Stimulated activated CD4-positive, alpha-beta T cell treated with anti-CD3 and anti-CD28 coated beads, Interleukin-15, amount 100 ng/mL, for 48 hours (primary cell): ENCODE data around the gene ZDHHC14.
"Not testable (repeated sequence)": the region's sequence is repeated elsewhere in the genome, so short reads cannot be mapped to it uniquely, and the experiment has no call there.

Experiments
- DNase-seq, 2 donors: peaks; one replicate each; pipeline ENCODE4 v3.0.0-alpha.2; 2020; ENCODE audit warnings: low read depth in 2 of 2

Gene ZDHHC14

DNA sequence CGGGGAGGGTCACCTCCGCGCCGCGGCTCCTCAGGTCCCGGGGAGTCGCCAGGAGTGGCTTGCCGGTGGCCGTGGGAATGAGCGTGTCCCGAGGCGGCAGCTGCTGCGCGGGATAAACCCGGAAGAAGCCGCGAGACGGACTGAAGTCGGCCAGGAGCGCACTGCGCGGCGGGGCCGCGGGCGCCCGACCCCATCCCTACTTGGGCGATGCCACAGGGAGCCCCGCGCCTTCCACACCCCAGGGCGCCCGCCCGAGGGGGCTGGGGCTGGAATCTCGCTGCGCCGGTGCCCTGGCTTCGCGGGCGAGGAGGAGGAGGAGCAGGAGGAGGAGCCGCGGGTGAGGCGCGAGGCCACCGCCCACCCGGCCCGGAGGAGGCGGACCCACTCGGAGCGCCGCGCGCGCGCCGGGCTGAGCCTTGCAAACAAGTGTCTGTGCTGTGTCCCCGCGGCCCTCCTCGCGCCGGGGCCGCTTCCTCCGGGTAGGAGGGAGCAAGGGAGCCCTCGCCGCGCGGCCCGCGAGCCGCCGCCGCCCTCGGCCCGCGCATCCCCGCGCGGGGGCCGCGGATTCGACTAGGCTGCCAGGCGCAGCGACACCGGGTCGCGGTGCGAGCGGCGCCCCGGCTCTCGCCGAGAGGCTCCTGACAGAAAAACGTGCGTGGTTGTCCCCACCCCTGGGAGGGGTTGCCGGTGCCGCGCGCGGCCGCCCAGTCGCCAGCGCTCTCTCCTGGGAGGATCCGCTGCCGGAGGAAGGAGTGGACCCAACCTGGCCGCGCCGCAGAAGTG is at the start of gene ZDHHC14:
Gene ZDHHC14 (plus strand): TSS at position 412 of the 783 bp plus-strand sequence.
- peak; percentile 76 to 87 for DNase-seq

DNA sequence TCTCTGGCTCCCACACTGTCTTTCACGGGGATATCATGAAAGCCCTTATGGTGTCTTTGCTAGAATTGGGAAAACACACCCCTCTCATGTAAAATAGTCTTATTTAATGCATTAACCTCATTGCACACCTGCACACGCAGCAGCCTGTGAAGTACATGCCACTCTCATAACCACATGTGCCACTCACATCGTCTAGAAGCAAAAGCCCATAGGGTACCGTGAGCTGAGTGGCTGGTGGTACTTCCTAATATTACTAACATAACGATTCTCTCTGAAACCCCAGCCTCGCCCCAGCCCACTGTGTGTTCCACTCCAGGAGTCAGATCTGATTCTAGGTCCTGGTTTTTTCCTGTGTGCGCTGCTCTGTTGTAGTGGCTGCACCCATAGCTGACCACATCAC is 48.2 kb upstream of the ZDHHC14 start:
- DNase-seq: no peak

DNA sequence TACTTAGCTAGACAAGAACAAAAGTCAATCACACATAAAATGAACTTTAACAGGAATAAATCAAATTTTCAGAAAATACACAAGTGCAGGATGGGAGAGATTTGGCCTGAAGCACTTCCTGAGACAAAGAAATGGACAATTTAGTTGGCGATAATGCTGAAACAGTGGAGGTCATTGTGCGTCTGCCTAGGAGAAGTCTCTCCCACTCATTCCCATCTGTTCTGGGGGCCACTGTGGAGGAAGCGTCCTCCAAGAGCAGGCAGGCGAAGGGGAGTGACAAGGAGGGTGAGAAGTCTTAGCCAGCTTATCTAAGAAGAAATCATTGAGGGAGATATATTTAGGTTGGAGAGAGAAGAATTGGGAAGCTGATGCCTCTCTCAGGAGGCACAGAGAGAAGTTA is 47.5 kb upstream of the ZDHHC14 start:
- DNase-seq: no peak

DNA sequence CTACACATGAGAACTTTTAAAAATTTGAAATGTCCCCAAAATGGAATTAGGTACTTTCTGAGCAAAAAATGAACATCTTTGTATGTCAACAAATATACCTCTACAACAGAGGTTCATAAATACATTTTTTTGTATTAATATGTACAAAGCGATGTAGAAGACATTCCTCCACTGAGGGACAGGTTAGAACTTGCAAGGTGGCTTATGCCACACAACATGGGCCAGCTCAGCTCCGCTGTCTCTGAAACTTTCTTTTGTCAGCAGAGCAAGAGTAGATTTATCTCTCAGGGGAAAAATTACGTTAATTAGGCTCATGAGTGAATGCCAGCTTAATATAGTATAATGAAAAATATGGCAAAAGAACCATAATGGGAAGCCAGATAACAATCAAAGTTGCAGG is 47.0 kb upstream of the ZDHHC14 start:
- no peak for DNase-seq

DNA sequence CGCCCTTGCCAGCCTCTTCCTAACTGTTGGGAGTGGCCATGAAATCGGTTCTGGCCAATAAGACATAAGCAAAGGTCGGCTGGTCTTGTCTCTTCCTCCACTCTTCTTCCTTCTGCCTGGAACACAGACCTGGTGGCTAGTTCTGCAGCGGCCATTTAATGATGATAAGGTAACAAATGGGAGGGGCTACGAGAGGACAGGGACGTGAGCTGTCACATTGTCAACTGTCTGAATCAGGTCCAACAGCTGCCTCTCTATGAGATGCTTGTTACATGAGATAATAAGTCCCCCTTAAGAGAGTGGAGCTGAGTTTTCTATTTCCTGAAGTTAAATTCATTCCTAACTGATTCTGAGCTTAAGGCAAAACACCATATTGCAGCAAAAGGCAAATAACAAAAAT is 45.2 kb upstream of the ZDHHC14 start:
- no peak for DNase-seq

DNA sequence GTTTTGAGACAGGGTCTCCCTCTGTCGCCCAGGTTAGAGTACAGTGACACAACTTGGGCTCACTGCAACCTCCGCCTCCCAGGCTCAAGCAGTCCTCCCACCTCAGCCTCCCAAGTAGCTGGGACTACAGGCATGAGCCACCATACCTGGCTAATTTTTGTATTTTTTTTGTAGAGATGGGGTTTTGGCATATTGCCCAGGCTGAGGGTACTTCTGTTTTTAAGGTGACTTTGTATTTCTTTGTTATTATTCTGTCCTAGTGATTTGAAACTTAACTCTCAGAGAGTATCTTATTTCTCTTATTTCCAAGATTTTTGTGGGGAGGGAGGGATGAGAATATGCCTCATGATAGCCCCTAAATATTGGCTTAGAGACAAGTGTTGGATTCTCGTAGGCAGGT is 43.7 kb upstream of the ZDHHC14 start:
- not testable (repeated sequence) for DNase-seq

DNA sequence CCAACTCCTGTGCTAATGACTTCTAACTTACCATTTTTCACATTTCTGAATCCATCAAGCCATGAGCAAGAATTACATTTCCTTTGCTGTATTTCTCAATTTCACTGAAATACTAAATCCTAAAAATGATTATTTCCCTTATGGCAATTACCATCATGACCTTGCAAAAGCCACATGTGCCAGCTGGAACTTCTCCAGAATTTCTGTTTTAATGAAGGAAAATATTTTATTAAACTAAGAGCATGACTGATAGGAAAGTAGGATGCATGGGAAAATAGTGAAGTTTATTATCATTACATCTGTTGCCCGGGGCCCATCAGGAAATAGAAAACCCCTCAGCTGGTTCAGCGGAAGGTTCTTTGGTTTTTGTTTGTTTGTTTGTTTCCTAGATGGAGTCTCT is 43.2 kb upstream of the ZDHHC14 start:
- DNase-seq: no peak

DNA sequence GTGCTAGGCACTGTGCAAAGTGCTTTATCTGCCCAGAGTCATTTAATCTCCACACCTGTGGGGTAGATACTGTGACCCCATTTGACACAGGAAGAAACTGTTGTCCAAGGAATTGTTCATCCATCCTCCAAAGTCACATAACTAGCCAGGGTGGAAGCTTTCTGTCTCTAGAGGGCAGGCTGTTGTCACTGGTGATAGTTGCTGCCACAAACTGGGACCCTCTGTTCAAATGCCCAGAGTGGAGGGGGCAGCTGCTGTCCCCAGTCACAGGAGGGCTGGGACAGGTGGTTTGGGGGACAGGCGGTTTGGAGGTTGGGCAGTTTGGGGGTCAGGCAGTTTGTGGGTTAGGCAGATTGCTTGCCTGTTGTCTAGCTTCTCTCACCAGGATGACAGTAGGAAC is 41.6 kb upstream of the ZDHHC14 start:
- DNase-seq: no peak

DNA sequence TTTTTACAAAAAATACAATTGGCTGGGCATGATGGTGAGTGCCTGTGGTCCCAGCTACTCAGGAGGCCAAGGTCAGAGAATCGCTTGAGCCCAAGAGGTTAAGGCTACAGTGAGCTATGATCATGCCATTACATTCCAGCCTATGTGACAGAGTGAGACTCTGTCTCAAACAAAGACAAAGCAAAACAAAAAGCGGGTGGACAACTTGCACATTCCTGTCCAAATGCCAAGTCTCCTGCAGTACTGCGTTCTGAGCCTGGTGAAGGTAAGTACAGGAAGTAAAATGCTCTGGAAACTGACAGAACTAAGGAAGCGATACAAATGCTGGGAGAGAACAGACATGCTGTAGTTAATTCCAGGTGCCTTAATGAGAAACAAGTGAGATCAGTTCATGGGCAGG is 37.3 kb upstream of the ZDHHC14 start:
- DNase-seq: no peak

DNA sequence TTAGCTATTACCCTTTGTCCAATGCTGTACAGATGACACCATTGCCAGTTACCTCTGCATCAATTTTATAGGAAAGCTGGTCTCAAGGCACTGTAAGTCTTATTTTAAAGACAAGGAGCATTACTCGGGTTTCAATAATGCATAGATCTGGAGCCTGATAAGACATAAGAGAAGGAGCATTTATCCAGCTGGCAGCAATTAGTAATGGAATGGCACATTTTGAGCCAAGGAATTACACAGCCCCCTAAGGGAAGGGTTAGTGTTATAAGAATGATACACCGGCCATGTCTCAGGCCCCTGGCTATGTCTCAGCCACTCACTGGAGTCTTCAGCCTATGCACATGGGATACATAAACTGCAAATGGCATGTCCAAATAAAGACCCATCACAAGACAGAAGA is 34.6 kb upstream of the ZDHHC14 start:
- DNase-seq: no peak

DNA sequence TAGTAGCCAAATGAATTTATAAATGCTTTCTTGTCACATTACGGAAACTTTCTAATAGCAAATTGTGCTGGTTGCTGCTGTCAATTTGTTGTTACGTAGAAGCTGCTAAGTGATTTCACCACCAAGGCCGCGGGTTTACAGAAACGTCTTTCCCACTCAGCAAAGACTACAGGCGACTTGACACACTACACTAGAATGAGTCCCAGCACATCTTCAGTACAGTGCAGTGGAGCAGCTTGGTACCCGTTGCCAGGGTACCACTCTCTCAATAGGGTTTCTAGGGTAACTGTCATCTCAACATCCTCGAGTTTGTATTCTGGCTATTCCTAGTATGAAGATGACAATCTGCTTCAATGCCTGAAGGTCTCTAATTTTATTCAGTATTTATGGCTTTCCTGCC is 22.7 kb upstream of the ZDHHC14 start:
- DNase-seq: no peak

DNA sequence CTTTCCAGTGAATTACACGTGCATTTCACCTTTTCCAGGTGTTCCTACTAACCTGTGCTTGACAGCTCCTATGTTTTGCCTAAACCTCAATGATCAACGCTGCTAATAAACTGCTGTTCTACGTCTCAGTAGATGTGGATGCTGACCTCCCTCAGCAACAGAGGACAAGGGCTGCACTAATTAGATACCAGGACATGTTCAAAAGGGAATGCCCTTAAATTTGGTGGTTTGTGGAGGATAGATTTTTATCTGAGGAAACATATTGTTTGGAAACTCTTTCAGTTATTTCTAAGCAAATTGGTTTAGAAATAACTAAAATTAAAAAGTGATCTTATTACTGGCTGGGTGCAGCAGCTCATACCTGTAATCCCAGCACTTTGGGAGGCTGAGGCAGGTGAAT is 19.1 kb upstream of the ZDHHC14 start:
- DNase-seq: no peak

DNA sequence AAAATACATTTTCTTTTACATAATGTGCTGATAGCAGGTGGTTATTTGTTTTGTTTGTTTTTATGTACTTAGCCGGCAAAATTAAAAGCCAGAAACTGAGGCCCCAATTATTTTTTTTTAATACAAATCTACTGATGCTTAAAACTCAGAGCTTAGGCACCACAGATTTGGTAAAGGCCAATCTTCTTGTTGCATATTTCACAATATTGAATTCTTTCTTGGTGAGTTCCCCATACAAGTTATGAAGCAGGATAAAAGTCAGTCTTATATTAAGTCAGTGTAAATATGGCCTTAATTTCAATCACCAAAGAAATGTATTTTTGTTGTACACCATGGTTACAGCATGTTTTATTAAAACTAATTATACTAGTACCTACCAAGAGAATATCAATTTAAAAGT is 16.3 kb upstream of the ZDHHC14 start:
- DNase-seq: no peak

DNA sequence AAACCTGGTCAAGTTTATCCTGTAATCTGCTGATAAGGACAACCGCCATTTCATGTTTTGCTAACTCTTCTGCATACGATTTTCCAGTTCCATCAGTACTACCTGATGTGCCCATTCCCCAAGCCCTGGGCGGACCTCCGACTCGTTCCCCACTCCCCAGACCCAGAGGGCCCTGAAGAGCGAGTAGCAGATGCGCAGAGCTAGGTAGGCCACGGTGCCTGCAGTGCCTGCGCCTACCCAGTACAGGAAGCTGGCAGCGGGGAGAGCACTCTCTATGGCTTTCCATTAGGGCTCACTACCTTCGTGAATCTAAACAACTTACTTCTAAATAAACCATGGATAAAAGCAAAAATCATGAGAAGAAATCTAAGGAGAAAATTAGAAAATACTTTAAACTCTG is 14.3 kb upstream of the ZDHHC14 start:
- no peak for DNase-seq

DNA sequence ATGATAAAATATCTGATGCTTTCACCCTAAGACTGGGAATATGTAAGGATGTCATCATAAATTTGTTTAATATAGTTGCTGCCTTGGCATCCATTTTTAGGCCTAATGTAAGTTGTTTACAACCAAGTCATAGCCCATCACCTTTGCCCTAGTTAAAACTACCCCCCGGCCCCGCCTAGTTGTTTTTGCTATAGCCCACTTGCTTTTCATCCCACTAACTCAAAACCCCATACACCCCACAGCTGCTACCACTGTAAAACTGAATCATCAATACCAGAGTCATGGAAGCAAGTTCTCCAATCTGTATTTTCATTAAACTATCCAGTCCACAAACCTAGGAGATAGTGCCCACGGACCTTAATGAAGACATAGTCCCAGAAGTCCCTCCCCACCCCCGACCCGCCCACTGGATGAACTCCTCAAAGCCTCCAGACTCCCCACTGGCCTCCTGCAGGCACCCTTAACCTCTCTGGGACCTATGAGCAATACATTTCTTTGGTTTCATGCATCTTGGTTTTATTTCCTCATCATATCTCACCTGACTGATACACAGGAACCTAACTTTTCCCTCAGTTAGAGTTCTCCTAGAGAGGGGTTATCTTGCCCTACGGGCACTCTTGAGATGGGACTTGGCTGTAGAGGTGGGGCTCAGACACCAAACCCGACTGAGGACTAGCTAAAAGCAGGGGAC is 12.5 kb upstream of the ZDHHC14 start:
- DNase-seq: no peak

DNA sequence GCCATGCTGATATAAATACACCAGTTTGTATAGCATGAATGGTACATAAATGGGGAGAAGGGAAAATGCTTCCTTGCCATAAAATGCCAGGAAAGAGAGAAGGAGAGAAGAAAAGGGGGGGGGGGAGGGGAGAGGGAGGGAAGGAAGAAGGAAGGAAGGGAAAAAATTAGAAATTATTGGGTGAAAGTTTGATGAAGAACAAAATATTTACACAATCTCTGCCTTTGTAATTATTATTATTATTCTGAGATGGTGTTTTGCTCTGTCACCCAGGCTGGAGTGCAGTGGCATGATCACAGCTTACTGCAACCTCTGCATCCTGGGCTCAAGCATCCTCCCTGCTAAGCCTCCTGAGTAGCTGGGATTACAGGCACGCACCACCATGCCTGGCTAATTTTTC is 10.2 kb upstream of the ZDHHC14 start:
- no peak for DNase-seq

DNA sequence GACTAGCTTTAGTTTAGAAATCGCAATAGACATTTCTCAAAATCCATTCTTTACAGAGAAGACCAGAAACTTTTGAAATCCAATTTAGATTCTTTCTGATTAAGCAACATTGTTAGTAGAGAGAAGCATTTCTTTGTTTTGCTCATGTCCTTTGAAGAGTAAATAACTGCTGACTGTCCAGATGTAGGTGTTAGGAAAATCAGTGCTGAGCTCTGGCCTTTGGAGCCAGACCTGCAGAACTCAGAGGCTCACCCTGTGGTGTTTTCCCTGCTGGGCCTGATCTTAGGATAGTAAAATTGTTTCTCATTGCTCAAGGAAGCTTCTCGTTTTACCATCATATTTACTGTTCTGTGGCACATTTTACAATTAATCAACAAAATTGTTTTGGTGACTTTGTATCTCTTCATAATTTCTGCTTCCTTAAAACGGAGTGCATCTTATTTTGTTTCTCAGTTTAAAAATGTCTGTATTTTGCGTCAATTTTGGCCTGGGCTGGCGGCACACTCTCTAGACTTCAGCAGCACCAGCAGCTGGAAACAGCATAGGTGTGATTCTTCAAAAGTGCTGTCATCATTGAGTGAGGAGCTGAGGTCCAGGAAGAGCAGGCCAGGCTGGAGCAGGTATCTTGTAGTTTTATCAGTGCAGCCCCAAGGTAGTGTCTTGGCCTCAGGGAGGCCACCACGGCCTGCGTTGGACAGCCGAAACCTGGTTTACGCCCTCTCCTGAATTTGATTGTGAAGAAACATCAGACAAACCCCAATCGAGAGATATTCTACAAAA is 8.3 kb upstream of the ZDHHC14 start:
- no peak for DNase-seq

DNA sequence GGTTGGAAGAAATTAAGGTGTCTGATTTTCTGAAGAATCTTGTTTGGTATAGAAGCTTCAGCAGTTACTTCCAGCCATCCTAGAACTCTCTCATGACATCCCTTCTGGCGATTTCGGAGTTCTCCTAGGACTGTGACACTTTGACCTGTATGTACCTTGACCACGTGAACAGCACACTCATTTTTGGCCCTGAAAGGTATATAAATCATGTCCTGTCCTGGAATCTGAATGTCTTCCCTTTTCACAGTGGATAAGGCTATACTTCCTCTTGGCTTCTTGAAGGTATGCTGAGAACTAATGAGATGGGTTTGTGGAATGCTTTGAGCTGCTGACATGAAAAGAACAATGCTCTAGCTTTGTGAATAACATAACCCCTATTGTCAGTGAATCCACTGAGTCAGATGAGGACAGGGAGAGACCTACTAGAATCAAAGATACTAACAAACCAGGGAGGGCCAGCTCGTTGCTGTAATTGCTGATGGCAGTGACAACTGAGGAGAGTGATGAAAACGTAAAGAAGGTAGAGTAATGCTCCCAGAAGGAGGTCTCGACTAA is 6.0 kb upstream of the ZDHHC14 start:
- no peak for DNase-seq

DNA sequence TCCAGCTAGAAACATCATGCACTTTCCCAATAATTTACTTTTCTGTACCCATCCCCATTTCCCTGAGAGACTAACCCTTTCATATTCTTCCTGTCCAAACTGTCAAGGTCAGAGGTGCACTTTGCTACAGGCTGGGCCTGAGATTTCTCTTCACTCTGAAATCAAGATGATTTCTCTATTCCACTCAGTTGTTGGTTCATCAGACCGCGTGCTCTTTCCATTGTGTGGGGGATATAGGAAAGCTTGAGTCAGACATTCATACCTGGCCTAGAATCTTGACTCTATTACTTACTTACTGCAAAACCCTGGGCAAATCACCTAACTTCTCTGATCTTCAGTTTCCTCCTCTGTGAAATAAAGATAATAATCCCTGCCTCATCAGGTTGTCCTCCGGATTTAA is 4.7 kb upstream of the ZDHHC14 start:
- DNase-seq: no peak

DNA sequence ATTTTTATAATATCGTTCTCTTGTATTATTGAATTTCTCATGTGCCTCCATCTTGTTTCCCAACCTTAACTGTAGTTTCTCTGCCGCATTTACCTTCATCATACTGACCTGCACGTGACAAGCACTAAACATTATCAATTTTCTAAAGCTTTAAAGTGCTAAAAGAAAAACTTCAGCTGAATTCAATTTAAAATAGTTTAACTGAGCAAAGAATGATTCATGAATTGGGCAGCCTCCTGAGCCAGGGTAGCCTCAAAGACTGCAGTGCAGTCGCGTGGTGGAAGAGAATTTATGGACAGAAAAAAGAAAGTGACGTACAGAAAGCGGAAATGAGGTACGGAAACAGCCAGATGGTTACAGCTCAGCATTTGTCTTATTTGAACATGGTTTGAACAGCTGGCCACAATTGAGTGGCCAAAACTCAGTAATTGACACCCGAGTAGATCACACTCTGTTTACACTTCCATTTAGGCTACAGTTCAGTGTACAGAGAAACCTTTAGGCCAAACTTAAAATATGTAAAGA is 4.2 kb upstream of the ZDHHC14 start:
- DNase-seq: no peak

DNA sequence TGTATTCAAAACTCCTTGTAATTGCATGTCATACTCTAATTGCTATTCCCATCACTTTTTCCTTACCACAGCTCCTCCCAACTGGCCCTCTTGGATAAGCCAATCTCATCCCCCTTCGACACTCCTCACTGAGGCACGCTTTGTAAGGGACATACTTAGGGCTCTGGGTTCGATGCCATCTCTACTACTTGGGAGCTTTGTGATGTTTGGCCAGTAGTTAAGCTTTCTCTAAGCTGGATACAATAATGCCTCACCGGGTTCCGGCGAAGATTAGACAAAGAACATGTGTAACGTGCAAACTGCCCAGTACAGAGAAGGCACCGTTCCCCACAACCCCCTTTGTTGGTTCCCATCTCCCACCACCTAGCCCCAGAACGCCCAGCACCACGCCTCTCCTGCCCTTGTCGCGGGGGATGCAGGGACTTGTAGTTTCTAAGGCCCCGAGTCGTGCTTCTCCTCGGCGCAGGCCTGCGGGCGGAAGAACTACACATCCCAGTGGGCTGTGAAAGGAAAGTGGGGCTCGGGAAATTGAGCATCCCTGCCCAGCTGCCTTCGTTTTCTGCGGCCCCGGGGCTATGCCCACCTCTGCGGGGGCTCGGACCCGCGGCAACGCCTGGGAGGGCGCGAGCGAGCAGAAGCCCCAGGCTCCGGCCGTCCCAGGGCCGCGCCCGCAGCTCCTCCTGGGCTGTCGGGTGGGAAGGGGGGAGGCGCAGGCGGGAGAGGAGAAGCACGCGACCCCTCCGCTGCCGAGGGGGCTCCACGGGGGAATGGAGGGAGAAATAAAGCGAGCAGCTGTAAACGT is 1.1 kb upstream of the ZDHHC14 start:
- peak; percentile 82 to 87 for DNase-seq

DNA sequence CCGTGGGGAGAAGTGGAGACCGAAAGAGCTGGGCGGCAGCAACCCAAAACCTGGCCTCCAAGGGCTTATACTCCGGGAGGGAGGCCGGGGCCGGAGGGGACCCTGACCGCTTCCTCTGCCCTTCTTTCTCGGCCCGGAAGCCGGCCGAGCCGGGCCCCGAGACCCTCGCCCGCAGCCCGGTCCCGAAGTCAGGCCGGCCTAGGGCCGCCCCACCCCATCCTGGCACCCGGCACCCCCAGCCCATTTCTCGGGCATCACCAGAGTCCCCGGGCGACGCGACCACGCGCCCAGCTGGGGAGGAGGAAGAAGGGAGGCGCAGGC is 572 bp upstream of the ZDHHC14 start:
- DNase-seq: no peak
